Fibroblast of peridontal ligament (primary cell): ENCODE measurements around the gene USP24.
"Not testable (repeated sequence)": the region's sequence is repeated elsewhere in the genome, so short reads cannot be mapped to it uniquely, and the experiment has no call there.

Experiments used
- DNase-seq: peaks from one replicate; pipeline ENCODE4 v3.0.0-alpha.2; 2010; ENCODE audit errors: extremely low read depth

The USP24 gene

GRCh38 chr1:55229726-55230125 is 14.6 kb upstream of the USP24 start:
- not testable (repeated sequence) for DNase-seq

- DNase-seq = no peak
These were observed 10.1 kb upstream of the USP24 start for GRCh38 chr1:55225228-55225627.

GRCh38 chr1:55224729-55225128 is 9.6 kb upstream of the USP24 start:
- DNase-seq = no peak

- no peak for DNase-seq
These were observed 7.0 kb upstream of the USP24 start for GRCh38 chr1:55222152-55222551.

- DNase-seq = no peak
These were observed 2.2 kb upstream of the USP24 start for GRCh38 chr1:55217226-55217986.

- DNase-seq = no peak
These were observed 932 bp upstream of the USP24 start for GRCh38 chr1:55216096-55216495.

GRCh38 chr1:55214934-55215193 is 300 bp downstream of the USP24 start:
- DNase-seq = peak; percentile 31

GRCh38 chr1:55214212-55214933 is 791 bp downstream of the USP24 start:
- no peak for DNase-seq

- no peak for DNase-seq
These were observed 1.3 kb downstream of the USP24 start for GRCh38 chr1:55213885-55214211.

- DNase-seq = peak; percentile 44
These were observed 1.8 kb downstream of the USP24 start for GRCh38 chr1:55213151-55213884.

- DNase-seq = no peak
These were observed 2.6 kb downstream of the USP24 start for GRCh38 chr1:55212349-55213150.

GRCh38 chr1:55211863-55212262 is 3.3 kb downstream of the USP24 start:
- no peak for DNase-seq

GRCh38 chr1:55210990-55211801 is 4.0 kb downstream of the USP24 start:
- peak; percentile 38 for DNase-seq

- DNase-seq = peak; percentile 21
These were observed 5.9 kb downstream of the USP24 start for GRCh38 chr1:55209247-55209646.

GRCh38 chr1:55206210-55206609 is 9.0 kb downstream of the USP24 start:
- no peak for DNase-seq

GRCh38 chr1:55204997-55205396 is 10.2 kb downstream of the USP24 start:
- no peak for DNase-seq

- DNase-seq = no peak
These were observed 12.1 kb downstream of the USP24 start for GRCh38 chr1:55203064-55203463.

GRCh38 chr1:55200667-55201066 is 14.5 kb downstream of the USP24 start:
- no peak for DNase-seq

GRCh38 chr1:55199735-55200134 is 15.4 kb downstream of the USP24 start:
- DNase-seq = not testable (repeated sequence)

- DNase-seq = no peak
These were observed 17.1 kb downstream of the USP24 start for GRCh38 chr1:55198044-55198443.

- DNase-seq = no peak
These were observed 18.1 kb downstream of the USP24 start for GRCh38 chr1:55197099-55197498.
